GM12865 (cell line): ENCODE results near the gene MAGI1.

Source experiments
- DNase-seq: peaks from one replicate; pipeline ENCODE4 v3.0.0; 2010; ENCODE audit warnings: low read depth
- H3K4me3 ChIP-seq: 2 replicates; pipeline ENCODE4 v1.5.1; 2011; ENCODE audit warnings: mild to moderate bottlenecking, low read depth, low read length, control low read depth
- CTCF ChIP-seq: IDR thresholded peaks from 2 replicates; pipeline ENCODE4 v1.5.1; 2011; ENCODE audit warnings: low read length, control low read depth, low read depth, inconsistent platforms; ENCODE audit not compliant: insufficient read depth; ENCODE audit errors: missing control alignments

MAGI1 gene

DNA sequence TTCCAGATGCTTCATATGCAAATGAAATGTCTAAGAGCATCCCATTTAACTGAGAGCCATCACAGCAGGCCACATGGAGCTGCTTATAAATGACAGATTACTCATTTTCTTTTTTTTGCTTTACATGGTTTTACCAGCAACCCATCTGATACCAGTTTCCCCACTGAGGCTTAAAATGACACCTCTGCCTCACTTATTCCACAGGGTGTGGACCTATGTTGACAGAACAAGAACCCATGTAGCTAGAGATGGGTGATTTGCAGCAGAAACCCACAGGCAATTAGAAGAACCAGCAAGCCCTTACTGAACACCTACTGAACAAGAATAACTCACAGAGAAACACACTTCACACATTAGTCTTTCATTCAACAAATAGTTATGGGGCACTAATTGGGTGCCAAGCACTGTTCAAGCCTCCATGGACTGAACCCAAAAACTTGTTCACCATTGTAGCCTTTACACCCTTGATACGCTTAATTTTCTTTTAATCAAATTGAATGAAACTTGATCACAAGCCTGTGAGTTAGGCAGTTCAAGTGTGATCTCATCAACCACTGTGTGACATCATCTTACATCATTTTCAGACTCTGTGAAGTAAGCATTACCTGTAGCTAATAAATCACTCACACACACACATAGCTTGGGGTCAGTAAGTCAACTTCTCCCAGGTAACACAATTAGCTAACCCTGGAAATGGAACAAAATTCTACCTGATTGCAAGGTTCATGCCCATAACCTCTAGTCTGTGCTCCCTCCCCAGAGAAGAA, 45.4 kb downstream of the MAGI1 start:
- DNase-seq: no peak
- no peak for TF ChIP-seq CTCF
- no peak overlapping the region for H3K4me3 ChIP-seq

DNA sequence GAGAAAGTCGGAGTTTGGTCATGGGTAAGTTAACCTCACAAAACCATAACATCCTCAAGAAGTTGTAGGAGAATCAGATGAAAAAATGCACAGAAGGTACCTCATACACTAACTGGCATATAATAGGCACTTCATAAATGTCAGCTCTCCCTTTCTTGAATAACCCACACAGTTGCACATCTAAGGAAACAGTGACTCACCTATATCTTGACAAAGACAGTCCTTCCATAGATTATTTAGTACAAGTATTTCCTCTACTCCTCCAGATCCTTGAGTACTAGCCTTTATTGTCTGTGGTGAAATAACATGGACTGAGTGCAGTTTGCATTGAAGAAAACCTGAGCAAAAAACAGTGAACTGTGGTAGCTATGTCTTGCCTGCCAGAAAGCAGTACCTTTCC, 46.6 kb downstream of the MAGI1 start:
- DNase-seq: no peak
- TF ChIP-seq CTCF: no peak
- no peak overlapping the region for H3K4me3 ChIP-seq

DNA sequence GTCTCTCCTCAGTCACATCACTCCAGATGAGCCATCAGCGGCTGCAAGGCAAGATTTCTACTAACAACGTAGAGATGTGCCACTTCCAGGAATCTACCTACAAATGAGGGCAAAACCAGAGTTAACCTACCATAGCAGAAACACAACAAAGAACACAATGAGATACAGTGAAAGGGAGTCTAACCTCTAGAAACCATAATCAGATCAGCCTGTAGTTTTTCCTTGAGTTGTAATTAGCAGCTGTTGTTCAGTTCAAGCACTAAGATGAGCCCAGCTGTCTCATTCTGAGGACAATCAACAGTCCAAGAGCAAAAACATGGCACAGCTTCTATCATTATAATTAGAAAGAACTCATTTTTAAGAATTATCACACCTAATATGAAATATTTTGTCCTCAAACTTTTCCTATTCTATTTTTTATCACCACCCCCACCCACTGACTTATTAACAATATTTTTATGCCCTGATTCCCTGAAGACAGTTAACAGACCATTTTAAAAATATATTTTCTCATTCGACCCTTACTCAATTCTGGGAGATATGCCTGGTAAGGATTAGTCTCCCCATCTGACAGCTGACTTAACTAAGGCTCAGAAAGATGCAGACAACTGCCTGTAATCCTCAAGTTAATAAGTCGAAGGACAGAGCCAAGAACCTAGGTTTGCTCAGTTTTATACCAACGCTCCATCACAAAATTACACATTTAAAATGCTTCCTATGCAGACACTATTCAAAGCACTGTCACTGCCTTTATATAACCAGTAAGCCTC, 50.1 kb downstream of the MAGI1 start:
- no peak for DNase-seq
- H3K4me3 ChIP-seq: no peak overlapping the region
- no peak for TF ChIP-seq CTCF

DNA sequence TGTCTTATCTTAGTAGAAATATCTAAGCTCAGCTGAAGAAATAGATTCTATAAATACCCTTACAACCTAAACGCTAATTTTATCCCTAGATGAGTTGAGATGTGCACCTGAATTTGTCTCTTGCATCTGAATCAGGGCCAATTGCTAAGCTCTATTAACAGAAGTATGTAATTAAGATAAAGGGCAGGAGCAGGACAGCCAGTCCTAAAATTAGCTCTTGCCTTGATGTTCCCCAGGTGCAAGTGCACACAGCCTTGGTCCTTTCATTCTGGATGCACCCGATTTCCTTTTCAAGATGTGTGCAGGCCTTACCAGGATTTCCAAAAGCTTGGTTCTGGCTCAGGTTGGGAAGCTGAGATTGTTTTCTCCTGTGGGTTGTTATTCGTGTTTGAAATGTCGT, 52.4 kb downstream of the MAGI1 start:
- no peak for DNase-seq

GRCh38 chr3:65984975-65985374, 53.7 kb downstream of the MAGI1 start:
- DNase-seq: no peak
- TF ChIP-seq CTCF: no peak
- no peak overlapping the region for H3K4me3 ChIP-seq

More for the DNA sequence above, 52.4 kb downstream of the MAGI1 start:
- TF ChIP-seq CTCF: no peak
- no peak overlapping the region for H3K4me3 ChIP-seq

- no peak for DNase-seq
- TF ChIP-seq CTCF: no peak
- H3K4me3 ChIP-seq: no peak overlapping the region
These were observed 55.6 kb downstream of the MAGI1 start for GRCh38 chr3:65983100-65983499.

DNA sequence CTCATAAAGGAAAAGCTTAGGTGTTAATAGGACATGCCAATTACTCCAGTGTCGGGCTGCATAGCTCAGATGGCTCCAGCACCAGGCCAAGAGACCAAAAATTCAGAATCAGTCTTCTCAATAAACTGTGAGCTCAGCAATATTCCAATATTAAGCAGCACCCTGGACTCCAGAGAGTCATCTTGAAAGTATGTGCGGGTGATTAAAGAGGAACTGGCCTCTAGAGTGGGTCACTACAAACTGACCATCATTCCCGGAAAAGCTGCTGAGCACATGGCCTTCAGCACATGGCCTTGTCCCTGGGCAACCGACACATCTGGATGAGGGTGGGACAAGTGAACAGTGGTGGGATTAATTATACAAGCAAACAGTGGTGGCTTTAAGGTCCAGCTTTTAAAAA, 59.0 kb downstream of the MAGI1 start:
- no peak for DNase-seq
- no peak overlapping the region for H3K4me3 ChIP-seq
- TF ChIP-seq CTCF: no peak
